ENCODE data around the gene SLC38A4. TPM values are rescaled to one million over a fixed set of nuclear protein-coding genes. Genes with fewer than 3 reads are reported as not detected.
"Not testable (repeated sequence)": the region's sequence is repeated elsewhere in the genome, so short reads cannot be mapped to it uniquely, and the experiment has no call there.

The SLC38A4 gene
- total RNA-seq, 2 experiments from 2014 or later, result not detected

- no peak overlapping the region for H3K4me3 Mint-ChIP-seq
- DNase-seq, result no peak
- H3K27me3 Mint-ChIP-seq (ENCODE audit: low read depth), result peaks cover 2% of the 10 kb centered on the region
- no peaks in the 10 kb centered on the region for H3K4me1 Mint-ChIP-seq (ENCODE audit: low read depth)
- no peak overlapping the region for H3K27ac Mint-ChIP-seq
- CTCF ChIA-PET, result no interaction called here
- intact Hi-C loops (cut with micrococcal nuclease), result no loop called here
- no peaks in the 10 kb centered on the region for H3K36me3 Mint-ChIP-seq (ENCODE audit: low read depth)
- H3K9me3 Mint-ChIP-seq, result no peaks in the 10 kb centered on the region
Measured at GRCh38 chr12:46770501-46771183, 55.2 kb downstream of the SLC38A4 start.

DNA sequence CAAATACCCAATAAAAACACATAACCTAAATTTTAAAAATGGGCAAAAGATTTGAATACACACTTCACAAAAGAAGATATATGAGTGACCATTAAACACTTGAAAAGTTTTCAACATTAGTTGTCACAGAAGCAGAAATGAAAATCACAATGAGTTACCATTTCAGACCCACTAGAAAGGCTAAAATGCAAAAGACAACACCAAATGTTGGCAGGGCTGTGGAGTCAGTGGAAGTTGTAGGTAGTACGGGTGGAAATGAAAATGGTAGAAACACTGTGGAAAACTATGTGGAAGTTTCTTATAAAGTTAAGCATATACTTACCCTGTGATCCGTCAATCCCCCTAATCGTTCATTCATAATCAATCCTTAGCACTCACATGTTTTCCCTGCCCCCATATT is 61.8 kb downstream of the SLC38A4 start:
- no peak overlapping the region for H3K27ac Mint-ChIP-seq
- peaks cover 2% of the 10 kb centered on the region for H3K27me3 Mint-ChIP-seq (ENCODE audit: low read depth)
- H3K36me3 Mint-ChIP-seq (ENCODE audit: low read depth), result no peaks in the 10 kb centered on the region
- no peak for DNase-seq
- intact Hi-C loops (cut with micrococcal nuclease), result no loop called here
- H3K4me1 Mint-ChIP-seq (ENCODE audit: low read depth), result peaks cover 6% of the 10 kb centered on the region
- H3K9me3 Mint-ChIP-seq, result peaks cover 2% of the 10 kb centered on the region
- H3K4me3 Mint-ChIP-seq, result no peak overlapping the region
- CTCF ChIA-PET, result no interaction called here

DNA sequence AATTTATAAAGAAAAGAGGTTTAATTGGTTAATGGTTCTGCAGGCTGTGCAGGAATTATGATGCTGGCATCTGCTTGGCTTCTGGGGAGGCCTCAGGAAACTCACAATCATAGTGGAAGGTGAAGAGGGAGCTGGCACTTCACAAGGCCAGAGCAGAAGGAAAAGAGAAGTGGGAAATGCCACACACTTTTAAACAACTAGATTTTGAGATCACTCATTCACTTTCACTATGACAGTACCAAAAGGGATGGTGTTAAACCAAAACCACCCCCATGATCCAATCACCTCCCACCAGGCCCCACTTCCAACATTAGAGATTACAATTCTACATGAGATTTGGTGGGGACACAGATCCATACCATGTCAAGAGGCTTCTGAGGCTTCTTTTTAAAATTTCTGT is 62.6 kb downstream of the SLC38A4 start:
- intact Hi-C loops (cut with micrococcal nuclease), result no loop called here
- Mint-ChIP-seq H3K4me3 (no peak overlapping the region), H3K4me1 (ENCODE audit: low read depth) (peaks cover 6% of the 10 kb centered on the region), H3K27ac (no peak overlapping the region), H3K36me3 (ENCODE audit: low read depth) (no peaks in the 10 kb centered on the region), H3K9me3 (peaks cover 5% of the 10 kb centered on the region), H3K27me3 (ENCODE audit: low read depth) (peaks cover 2% of the 10 kb centered on the region)
- DNase-seq, result peak; percentile 24
- CTCF ChIA-PET, result no interaction called here

DNA sequence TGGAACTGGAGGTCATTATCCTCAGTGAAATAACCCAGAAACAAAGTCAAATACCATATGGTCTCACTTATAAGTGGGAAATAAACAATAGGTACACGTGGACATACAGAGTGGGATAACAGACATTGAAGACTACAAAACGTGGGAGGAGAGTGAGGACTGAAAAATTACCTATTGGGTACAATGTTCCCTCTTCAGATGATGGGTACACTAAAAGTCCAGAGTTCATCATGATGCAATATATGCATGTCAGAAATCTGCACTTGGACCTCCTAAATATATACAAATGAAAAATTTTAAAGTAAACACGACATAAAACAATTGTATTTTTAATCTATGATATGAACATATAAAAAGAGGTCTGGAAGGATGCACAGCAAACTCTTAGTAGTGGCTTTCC is 71.2 kb downstream of the SLC38A4 start:
- no peak for DNase-seq
- H3K27me3 Mint-ChIP-seq (ENCODE audit: low read depth), result no peaks in the 10 kb centered on the region
- peaks cover 7% of the 10 kb centered on the region for H3K9me3 Mint-ChIP-seq
- intact Hi-C loops (cut with micrococcal nuclease), result no loop called here
- H3K36me3 Mint-ChIP-seq (ENCODE audit: low read depth), result no peaks in the 10 kb centered on the region
- no peak overlapping the region for H3K27ac Mint-ChIP-seq
- CTCF ChIA-PET, result no interaction called here
- H3K4me1 Mint-ChIP-seq (ENCODE audit: low read depth), result no peaks in the 10 kb centered on the region
- no peak overlapping the region for H3K4me3 Mint-ChIP-seq

- H3K4me1 Mint-ChIP-seq (ENCODE audit: low read depth), result no peaks in the 10 kb centered on the region
- no peaks in the 10 kb centered on the region for H3K27me3 Mint-ChIP-seq (ENCODE audit: low read depth)
- H3K36me3 Mint-ChIP-seq (ENCODE audit: low read depth), result no peaks in the 10 kb centered on the region
- H3K27ac Mint-ChIP-seq, result no peak overlapping the region
- intact Hi-C loops (cut with micrococcal nuclease), result no loop called here
- no peak for DNase-seq
- H3K9me3 Mint-ChIP-seq, result peaks cover 11% of the 10 kb centered on the region
- H3K4me3 Mint-ChIP-seq, result no peak overlapping the region
- CTCF ChIA-PET, result no interaction called here
Measured at GRCh38 chr12:46752396-46752795, 73.4 kb downstream of the SLC38A4 start.

DNA sequence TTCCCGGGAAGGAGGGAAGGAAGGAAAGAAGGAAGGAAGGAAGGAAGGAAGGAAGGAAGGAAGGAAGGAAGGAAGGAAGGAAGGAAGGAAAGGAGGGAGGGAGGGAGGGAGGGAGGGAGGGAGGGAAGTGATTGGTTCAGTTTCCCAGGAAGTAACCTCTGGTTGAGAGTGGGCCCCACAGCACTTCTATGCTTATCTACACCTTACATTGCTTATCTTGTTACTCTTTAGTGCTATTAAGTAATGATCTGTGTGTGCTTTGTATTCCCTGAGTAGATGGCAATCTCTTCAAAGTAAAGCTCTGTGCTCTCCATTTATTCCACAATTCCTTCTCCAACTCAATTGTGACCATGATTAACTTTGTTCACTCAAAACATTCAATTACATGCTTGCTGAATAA is 74.6 kb downstream of the SLC38A4 start:
- CTCF ChIA-PET, result no interaction called here
- H3K9me3 Mint-ChIP-seq, result peaks cover 11% of the 10 kb centered on the region

DNA sequence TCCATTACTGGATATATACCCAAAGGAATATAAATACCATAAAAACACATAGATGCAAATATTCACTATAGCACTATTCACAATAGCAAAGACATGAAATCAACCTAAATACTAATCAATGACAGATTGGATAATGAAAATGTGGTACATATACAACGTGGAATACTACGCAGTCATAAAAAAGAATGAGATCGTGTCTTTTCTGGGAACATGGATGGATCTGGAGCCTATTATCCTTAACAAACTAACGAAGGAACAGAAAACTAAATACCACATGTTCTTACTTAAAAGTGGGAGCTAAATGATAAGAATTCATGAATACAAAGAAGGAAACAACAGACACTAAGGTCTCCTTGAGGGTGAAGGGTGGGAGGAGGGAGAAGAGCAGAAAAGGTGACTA is 76.5 kb downstream of the SLC38A4 start:
- DNase-seq, result no peak
- no peak overlapping the region for H3K4me3 Mint-ChIP-seq

More for the DNA sequence above, 74.6 kb downstream of the SLC38A4 start:
- Mint-ChIP-seq H3K27ac (no peak overlapping the region), H3K4me3 (no peak overlapping the region), H3K4me1 (ENCODE audit: low read depth) (no peaks in the 10 kb centered on the region), H3K36me3 (ENCODE audit: low read depth) (no peaks in the 10 kb centered on the region), H3K27me3 (ENCODE audit: low read depth) (no peaks in the 10 kb centered on the region)
- DNase-seq, result no peak
- intact Hi-C loops (cut with micrococcal nuclease), result no loop called here

DNA sequence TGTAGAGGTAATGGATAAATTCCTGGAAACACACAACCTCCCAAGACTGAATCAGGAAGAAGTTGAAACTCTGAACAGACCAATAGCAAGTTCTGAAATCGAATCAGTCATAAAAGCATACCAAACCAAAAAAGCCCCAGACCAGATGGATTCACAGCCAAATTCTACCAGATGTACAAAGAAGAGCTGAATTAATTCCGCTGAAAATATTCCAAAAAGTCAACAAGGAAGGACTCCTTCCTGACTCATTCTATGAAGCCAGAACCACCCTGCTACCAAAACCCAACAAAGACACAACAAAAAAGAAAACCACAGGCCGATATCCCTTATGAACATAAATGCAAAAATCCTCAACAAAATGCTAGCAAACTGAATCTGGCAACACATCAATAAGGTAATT is 81.5 kb downstream of the SLC38A4 start:
- H3K4me3 Mint-ChIP-seq, result no peak overlapping the region
- no peaks in the 10 kb centered on the region for H3K36me3 Mint-ChIP-seq (ENCODE audit: low read depth)
- DNase-seq, result no peak
- intact Hi-C loops (cut with micrococcal nuclease), result no loop called here
- H3K27ac Mint-ChIP-seq, result no peak overlapping the region
- CTCF ChIA-PET, result no interaction called here
- peaks cover 2% of the 10 kb centered on the region for H3K27me3 Mint-ChIP-seq (ENCODE audit: low read depth)
- peaks cover 17% of the 10 kb centered on the region for H3K9me3 Mint-ChIP-seq
- H3K4me1 Mint-ChIP-seq (ENCODE audit: low read depth), result no peaks in the 10 kb centered on the region

More for the DNA sequence above, 76.5 kb downstream of the SLC38A4 start:
- intact Hi-C loops (cut with micrococcal nuclease), result no loop called here
- Mint-ChIP-seq H3K4me1 (ENCODE audit: low read depth) (no peaks in the 10 kb centered on the region), H3K9me3 (peaks cover 11% of the 10 kb centered on the region), H3K36me3 (ENCODE audit: low read depth) (no peaks in the 10 kb centered on the region), H3K27me3 (ENCODE audit: low read depth) (no peaks in the 10 kb centered on the region), H3K27ac (no peak overlapping the region)
- CTCF ChIA-PET, result interaction anchor here (1.1 kb wide), 1 partner anchor 28 kb away, joined by 4 read pairs; no protein-coding TSS in a partner anchor

GRCh38 chr12:46743456-46743855 is 82.3 kb downstream of the SLC38A4 start:
- Mint-ChIP-seq H3K4me3 (no peak overlapping the region), H3K4me1 (ENCODE audit: low read depth) (no peaks in the 10 kb centered on the region), H3K9me3 (peaks cover 11% of the 10 kb centered on the region), H3K27ac (no peak overlapping the region), H3K27me3 (ENCODE audit: low read depth) (peaks cover 3% of the 10 kb centered on the region), H3K36me3 (ENCODE audit: low read depth) (no peaks in the 10 kb centered on the region)
- no peak for DNase-seq
- intact Hi-C loops (cut with micrococcal nuclease), result no loop called here
- CTCF ChIA-PET, result no interaction called here

DNA sequence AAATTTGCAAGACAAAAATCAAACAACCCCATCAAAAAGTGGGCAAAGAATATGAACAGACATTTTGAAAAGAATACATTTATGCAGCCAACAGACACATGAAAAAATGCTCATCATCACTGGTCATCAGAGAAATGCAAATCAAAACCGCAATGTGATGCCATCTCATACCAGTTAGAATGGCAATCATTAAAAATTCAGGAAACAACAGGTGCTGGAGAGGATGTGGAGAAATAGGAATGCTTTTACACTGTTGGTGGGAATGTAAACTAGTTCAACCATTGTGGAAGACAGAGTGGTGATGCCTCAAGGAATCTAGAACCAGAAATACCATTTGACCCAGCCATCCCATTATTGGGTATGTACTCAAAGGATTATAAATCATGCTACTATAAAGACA is 83.5 kb downstream of the SLC38A4 start:
- H3K4me1 Mint-ChIP-seq (ENCODE audit: low read depth); H3K4me3 Mint-ChIP-seq; H3K27me3 Mint-ChIP-seq (ENCODE audit: low read depth); H3K36me3 Mint-ChIP-seq (ENCODE audit: low read depth); CTCF ChIA-PET; DNase-seq; intact Hi-C loops (cut with micrococcal nuclease); H3K27ac Mint-ChIP-seq: not testable (repeated sequence)
- peaks cover 14% of the 10 kb centered on the region for H3K9me3 Mint-ChIP-seq

GRCh38 chr12:46725332-46725731 is 100.5 kb downstream of the SLC38A4 start:
- no peak overlapping the region for H3K27ac Mint-ChIP-seq
- no peaks in the 10 kb centered on the region for H3K27me3 Mint-ChIP-seq (ENCODE audit: low read depth)
- H3K4me1 Mint-ChIP-seq (ENCODE audit: low read depth), result peaks cover 8% of the 10 kb centered on the region
- H3K9me3 Mint-ChIP-seq, result no peaks in the 10 kb centered on the region
- no peak overlapping the region for H3K4me3 Mint-ChIP-seq
- no peak for DNase-seq
- CTCF ChIA-PET, result no interaction called here
- intact Hi-C loops (cut with micrococcal nuclease), result no loop called here
- no peaks in the 10 kb centered on the region for H3K36me3 Mint-ChIP-seq (ENCODE audit: low read depth)

DNA sequence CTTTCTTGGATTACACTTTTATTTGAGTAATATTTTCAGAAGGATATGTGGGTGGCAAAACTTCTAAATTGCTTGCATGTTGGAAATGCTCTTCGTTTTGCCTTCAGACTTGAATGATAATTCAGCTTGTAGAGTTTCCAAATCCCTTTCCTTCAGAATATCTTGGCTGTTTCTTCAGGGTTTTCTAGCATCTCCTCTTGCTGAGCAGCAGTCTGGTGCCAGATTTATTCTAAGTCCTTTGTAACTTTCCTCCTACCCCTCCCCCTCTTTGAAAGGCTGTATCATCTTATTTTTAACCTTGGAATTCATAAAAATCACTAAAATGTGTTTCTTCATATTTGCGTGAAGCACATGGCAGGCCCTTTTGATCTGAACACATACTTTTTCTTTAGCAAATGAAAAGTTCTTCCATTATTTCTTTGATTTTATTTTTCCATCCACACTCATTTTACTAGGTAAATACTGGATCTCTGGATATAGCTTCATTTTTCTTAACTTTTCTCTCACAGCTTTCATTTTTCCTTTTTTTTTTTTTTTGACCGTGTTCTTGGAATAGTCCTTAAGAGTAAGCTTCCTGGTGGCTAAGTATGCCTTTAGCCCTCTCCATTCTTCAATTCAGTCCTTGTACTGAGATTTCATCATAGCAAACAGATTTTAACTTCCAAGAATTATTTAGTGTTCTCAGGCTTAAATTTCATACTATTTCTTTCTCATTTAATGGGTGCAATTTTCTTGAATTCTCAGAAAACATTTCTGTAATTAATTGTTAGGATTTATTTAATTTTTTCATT is 102.0 kb downstream of the SLC38A4 start:
- peaks cover 3% of the 10 kb centered on the region for H3K9me3 Mint-ChIP-seq
- no peak overlapping the region for H3K4me3 Mint-ChIP-seq
- H3K27ac Mint-ChIP-seq, result no peak overlapping the region
- intact Hi-C loops (cut with micrococcal nuclease), result no loop called here
- H3K4me1 Mint-ChIP-seq (ENCODE audit: low read depth), result peaks cover 8% of the 10 kb centered on the region
- no peaks in the 10 kb centered on the region for H3K36me3 Mint-ChIP-seq (ENCODE audit: low read depth)
- H3K27me3 Mint-ChIP-seq (ENCODE audit: low read depth), result no peaks in the 10 kb centered on the region
- DNase-seq, result no peak
- CTCF ChIA-PET, result interaction anchor here (0.8 kb wide), 1 partner anchor 41 kb away, joined by 3 read pairs; no protein-coding TSS in a partner anchor
